ENCODE results near the gene DTD2.

DTD2 gene

GRCh38 chr14:31486764-31487163, 29.5 kb upstream of the DTD2 start:
- 87% methylated on average over 2 of the region's 2 CpGs for WGBS (ENCODE audit: insufficient coverage)
- peaks cover 0 to 4% (median 2%) of the 10 kb centered on the region in 4 experiments for H3K4me1 ChIP-seq (ENCODE audit: control extremely low read depth in 1 of 4, control insufficient read depth in 4 of 4, insufficient read depth in 4 of 4, low read length in 3 of 4)
- H3K4me3 ChIP-seq (ENCODE audit: control insufficient read depth in 1 of 7, extremely low read depth in 1 of 7, insufficient read depth in 4 of 7, low read depth in 2 of 7, low read length in 6 of 7) = no peak overlapping the region
- DNase-seq = no peak
- no peak overlapping the region for H3K27ac ChIP-seq (ENCODE audit: insufficient read depth in 1 of 2, low read depth in 1 of 2, low read length in 2 of 2, poor library complexity in 1 of 2, severe bottlenecking in 2 of 2)
- peaks cover 0 to 15% (median 2%) of the 10 kb centered on the region in 5 experiments for H3K27me3 ChIP-seq (replicated peaks in 2 of 5; ENCODE audit: control insufficient read depth in 4 of 5, insufficient read depth in 5 of 5, low read length in 4 of 5)
- ChIA-PET POLR2A (no interaction called here), CTCF (no interaction called here)
- no peaks in the 10 kb centered on the region for H3K36me3 ChIP-seq (ENCODE audit: control insufficient read depth in 4 of 4, insufficient read depth in 4 of 4, low read length in 3 of 4)
- H3K9me3 ChIP-seq (ENCODE audit: control extremely low read depth in 1 of 5, control insufficient read depth in 4 of 5, insufficient read depth in 2 of 5, low read depth in 1 of 5, low read length in 4 of 5) = no peaks in the 10 kb centered on the region

GRCh38 chr14:31484754-31485153, 27.4 kb upstream of the DTD2 start:
- Histone ChIP-seq H3K27ac (ENCODE audit: insufficient read depth in 1 of 2, low read depth in 1 of 2, low read length in 2 of 2, poor library complexity in 1 of 2, severe bottlenecking in 2 of 2) (no peak overlapping the region), H3K27me3 (replicated peaks in 2 of 5; ENCODE audit: control insufficient read depth in 4 of 5, insufficient read depth in 5 of 5, low read length in 4 of 5) (peaks cover 0 to 7% (median 0%) of the 10 kb centered on the region in 5 experiments), H3K4me1 (ENCODE audit: control extremely low read depth in 1 of 4, control insufficient read depth in 4 of 4, insufficient read depth in 4 of 4, low read length in 3 of 4) (no peaks in the 10 kb centered on the region), H3K4me3 (ENCODE audit: control insufficient read depth in 1 of 7, extremely low read depth in 1 of 7, insufficient read depth in 4 of 7, low read depth in 2 of 7, low read length in 6 of 7) (no peak overlapping the region), H3K36me3 (ENCODE audit: control insufficient read depth in 4 of 4, insufficient read depth in 4 of 4, low read length in 3 of 4) (no peaks in the 10 kb centered on the region), H3K9me3 (ENCODE audit: control extremely low read depth in 1 of 5, control insufficient read depth in 4 of 5, insufficient read depth in 2 of 5, low read depth in 1 of 5, low read length in 4 of 5) (no peaks in the 10 kb centered on the region)
- peak in 2 of 3 donors; percentile 30 to 33 for DNase-seq
- CTCF ChIA-PET = interaction anchor here (0.6 kb wide), 1 partner anchor 13 kb away, joined by 3 read pairs; no protein-coding TSS in a partner anchor
- POLR2A ChIA-PET = interaction anchor here (0.6 kb wide), 1 partner anchor 734 kb away, joined by 5 read pairs; no protein-coding TSS in a partner anchor
- WGBS (ENCODE audit: insufficient coverage) = 33% methylated on average over 1 of the region's 3 CpGs

- no peaks in the 10 kb centered on the region for H3K27me3 ChIP-seq (replicated peaks in 2 of 5; ENCODE audit: control insufficient read depth in 4 of 5, insufficient read depth in 5 of 5, low read length in 4 of 5)
- no peaks in the 10 kb centered on the region for H3K36me3 ChIP-seq (ENCODE audit: control insufficient read depth in 4 of 4, insufficient read depth in 4 of 4, low read length in 3 of 4)
- WGBS (ENCODE audit: insufficient coverage) = 100% methylated on average over 2 of the region's 4 CpGs
- no peaks in the 10 kb centered on the region for H3K9me3 ChIP-seq (ENCODE audit: control extremely low read depth in 1 of 5, control insufficient read depth in 4 of 5, insufficient read depth in 2 of 5, low read depth in 1 of 5, low read length in 4 of 5)
- no peak overlapping the region for H3K27ac ChIP-seq (ENCODE audit: insufficient read depth in 1 of 2, low read depth in 1 of 2, low read length in 2 of 2, poor library complexity in 1 of 2, severe bottlenecking in 2 of 2)
- H3K4me3 ChIP-seq (ENCODE audit: control insufficient read depth in 1 of 7, extremely low read depth in 1 of 7, insufficient read depth in 4 of 7, low read depth in 2 of 7, low read length in 6 of 7) = no peak overlapping the region
- DNase-seq = no peak
- H3K4me1 ChIP-seq (ENCODE audit: control extremely low read depth in 1 of 4, control insufficient read depth in 4 of 4, insufficient read depth in 4 of 4, low read length in 3 of 4) = no peaks in the 10 kb centered on the region
- CTCF ChIA-PET = interaction anchor here (0.9 kb wide), 1 partner anchor 27 kb away, joined by 3 read pairs; no protein-coding TSS in a partner anchor
- POLR2A ChIA-PET = no interaction called here
Observed at GRCh38 chr14:31480156-31480555, 22.9 kb upstream of the DTD2 start.

GRCh38 chr14:31479027-31479426, 21.7 kb upstream of the DTD2 start:
- CTCF ChIA-PET = no interaction called here
- Histone ChIP-seq H3K4me3 (ENCODE audit: control insufficient read depth in 1 of 7, extremely low read depth in 1 of 7, insufficient read depth in 4 of 7, low read depth in 2 of 7, low read length in 6 of 7) (no peak overlapping the region), H3K4me1 (ENCODE audit: control extremely low read depth in 1 of 4, control insufficient read depth in 4 of 4, insufficient read depth in 4 of 4, low read length in 3 of 4) (no peaks in the 10 kb centered on the region), H3K36me3 (ENCODE audit: control insufficient read depth in 4 of 4, insufficient read depth in 4 of 4, low read length in 3 of 4) (no peaks in the 10 kb centered on the region), H3K27me3 (replicated peaks in 2 of 5; ENCODE audit: control insufficient read depth in 4 of 5, insufficient read depth in 5 of 5, low read length in 4 of 5) (no peaks in the 10 kb centered on the region), H3K27ac (ENCODE audit: insufficient read depth in 1 of 2, low read depth in 1 of 2, low read length in 2 of 2, poor library complexity in 1 of 2, severe bottlenecking in 2 of 2) (no peak overlapping the region), H3K9me3 (ENCODE audit: control extremely low read depth in 1 of 5, control insufficient read depth in 4 of 5, insufficient read depth in 2 of 5, low read depth in 1 of 5, low read length in 4 of 5) (no peaks in the 10 kb centered on the region)
- WGBS (ENCODE audit: insufficient coverage) = 90% methylated on average over 2 of the region's 3 CpGs
- POLR2A ChIA-PET = no interaction called here
- DNase-seq = no peak

GRCh38 chr14:31477248-31477647, 19.9 kb upstream of the DTD2 start:
- H3K36me3 ChIP-seq (ENCODE audit: control insufficient read depth in 4 of 4, insufficient read depth in 4 of 4, low read length in 3 of 4) = no peaks in the 10 kb centered on the region
- ChIA-PET CTCF (no interaction called here), POLR2A (no interaction called here)
- no peak overlapping the region for H3K4me3 ChIP-seq (ENCODE audit: control insufficient read depth in 1 of 7, extremely low read depth in 1 of 7, insufficient read depth in 4 of 7, low read depth in 2 of 7, low read length in 6 of 7)
- H3K9me3 ChIP-seq (ENCODE audit: control extremely low read depth in 1 of 5, control insufficient read depth in 4 of 5, insufficient read depth in 2 of 5, low read depth in 1 of 5, low read length in 4 of 5) = no peaks in the 10 kb centered on the region
- H3K27ac ChIP-seq (ENCODE audit: insufficient read depth in 1 of 2, low read depth in 1 of 2, low read length in 2 of 2, poor library complexity in 1 of 2, severe bottlenecking in 2 of 2) = no peak overlapping the region
- H3K4me1 ChIP-seq (ENCODE audit: control extremely low read depth in 1 of 4, control insufficient read depth in 4 of 4, insufficient read depth in 4 of 4, low read length in 3 of 4) = no peaks in the 10 kb centered on the region
- no peaks in the 10 kb centered on the region for H3K27me3 ChIP-seq (replicated peaks in 2 of 5; ENCODE audit: control insufficient read depth in 4 of 5, insufficient read depth in 5 of 5, low read length in 4 of 5)
- WGBS (ENCODE audit: insufficient coverage) = 95% methylated on average over 6 of the region's 6 CpGs
- DNase-seq = no peak

GRCh38 chr14:31476131-31476866, 19.0 kb upstream of the DTD2 start:
- Histone ChIP-seq H3K4me1 (ENCODE audit: control extremely low read depth in 1 of 4, control insufficient read depth in 4 of 4, insufficient read depth in 4 of 4, low read length in 3 of 4) (no peaks in the 10 kb centered on the region), H3K27ac (ENCODE audit: insufficient read depth in 1 of 2, low read depth in 1 of 2, low read length in 2 of 2, poor library complexity in 1 of 2, severe bottlenecking in 2 of 2) (no peak overlapping the region), H3K36me3 (ENCODE audit: control insufficient read depth in 4 of 4, insufficient read depth in 4 of 4, low read length in 3 of 4) (no peaks in the 10 kb centered on the region), H3K4me3 (ENCODE audit: control insufficient read depth in 1 of 7, extremely low read depth in 1 of 7, insufficient read depth in 4 of 7, low read depth in 2 of 7, low read length in 6 of 7) (no peak overlapping the region), H3K9me3 (ENCODE audit: control extremely low read depth in 1 of 5, control insufficient read depth in 4 of 5, insufficient read depth in 2 of 5, low read depth in 1 of 5, low read length in 4 of 5) (no peaks in the 10 kb centered on the region), H3K27me3 (replicated peaks in 2 of 5; ENCODE audit: control insufficient read depth in 4 of 5, insufficient read depth in 5 of 5, low read length in 4 of 5) (no peaks in the 10 kb centered on the region)
- WGBS (ENCODE audit: insufficient coverage) = 91% methylated on average over 2 of the region's 4 CpGs
- DNase-seq = no peak
- ChIA-PET CTCF (interaction anchor here (0.6 kb wide), 1 partner anchor 216 kb away, joined by 3 read pairs; no protein-coding TSS in a partner anchor), POLR2A (no interaction called here)

GRCh38 chr14:31466554-31466953, 9.2 kb upstream of the DTD2 start:
- no peaks in the 10 kb centered on the region for H3K36me3 ChIP-seq (ENCODE audit: control insufficient read depth in 4 of 4, insufficient read depth in 4 of 4, low read length in 3 of 4)
- no peak for DNase-seq
- CTCF ChIA-PET = no interaction called here
- 97% methylated on average over 6 of the region's 6 CpGs for WGBS (ENCODE audit: insufficient coverage)
- POLR2A ChIA-PET = no interaction called here
- H3K9me3 ChIP-seq (ENCODE audit: control extremely low read depth in 1 of 5, control insufficient read depth in 4 of 5, insufficient read depth in 2 of 5, low read depth in 1 of 5, low read length in 4 of 5) = peaks cover 0 to 2% (median 0%) of the 10 kb centered on the region in 5 experiments
- H3K4me1 ChIP-seq (ENCODE audit: control extremely low read depth in 1 of 4, control insufficient read depth in 4 of 4, insufficient read depth in 4 of 4, low read length in 3 of 4) = no peaks in the 10 kb centered on the region
- H3K27me3 ChIP-seq (replicated peaks in 2 of 5; ENCODE audit: control insufficient read depth in 4 of 5, insufficient read depth in 5 of 5, low read length in 4 of 5) = no peaks in the 10 kb centered on the region
- no peak overlapping the region for H3K4me3 ChIP-seq (ENCODE audit: control insufficient read depth in 1 of 7, extremely low read depth in 1 of 7, insufficient read depth in 4 of 7, low read depth in 2 of 7, low read length in 6 of 7)
- H3K27ac ChIP-seq (ENCODE audit: insufficient read depth in 1 of 2, low read depth in 1 of 2, low read length in 2 of 2, poor library complexity in 1 of 2, severe bottlenecking in 2 of 2) = no peak overlapping the region
